Fibroblast of the aortic adventitia (primary cell): ENCODE data around the gene LRPPRC. TPM values are rescaled to one million over a fixed set of nuclear protein-coding genes. Genes with fewer than 3 reads are reported as not detected.
A peak's percentile ranks its signal among the peaks of the same experiment; 100 is the strongest.
"Not testable (repeated sequence)": the region's sequence is repeated elsewhere in the genome, so short reads cannot be mapped to it uniquely, and the experiment has no call there.

ENCODE experiments used
- DNase-seq: peaks from one replicate; pipeline ENCODE4 v3.0.0-alpha.2; 2010; ENCODE audit warnings: low read depth
- H3K4me3 ChIP-seq: 2 replicates; pipeline ENCODE4 v1.5.1; 2011; ENCODE audit warnings: low read depth, mild to moderate bottlenecking, control low read depth, low read length, moderate library complexity
- total RNA-seq: library from RNA; depleted of rRNA; stranded (reverse); fragments of >200 nt; gene quantifications from 2 replicates; pipeline ENCODE4 v1.2.3, GENCODE V29; 2012; ENCODE audit warnings: low replicate concordance
- TF ChIP-seq, protein P1 (sequence below): IDR thresholded peaks from 2 replicates; pipeline ENCODE4 v1.5.1; 2011; ENCODE audit warnings: mild to moderate bottlenecking, low read length, control low read depth, inconsistent platforms; ENCODE audit not compliant: insufficient read depth

LRPPRC gene
- total RNA-seq, 1 donor, result 64.1 TPM

DNA sequence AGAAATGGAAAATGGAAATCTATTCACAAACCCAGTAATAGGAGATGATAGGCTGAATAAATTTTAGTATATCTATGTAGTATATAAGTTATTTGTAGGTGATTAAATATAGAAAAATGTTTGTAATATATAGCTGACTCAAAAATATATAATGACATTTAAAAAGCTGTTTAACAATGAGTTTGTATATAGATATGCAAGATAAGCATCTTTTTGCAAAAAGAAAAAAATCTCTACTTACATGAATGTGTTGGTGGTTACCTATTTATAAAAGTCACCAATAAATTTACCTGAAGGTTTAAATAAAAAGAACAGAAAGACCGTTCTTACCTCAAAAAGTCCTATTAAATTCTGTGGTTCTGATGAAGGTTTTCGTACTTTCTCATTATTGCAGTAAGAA lies 71.3 kb downstream of the LRPPRC start:
- no peak for DNase-seq
- TF ChIP-seq, protein P1, sequence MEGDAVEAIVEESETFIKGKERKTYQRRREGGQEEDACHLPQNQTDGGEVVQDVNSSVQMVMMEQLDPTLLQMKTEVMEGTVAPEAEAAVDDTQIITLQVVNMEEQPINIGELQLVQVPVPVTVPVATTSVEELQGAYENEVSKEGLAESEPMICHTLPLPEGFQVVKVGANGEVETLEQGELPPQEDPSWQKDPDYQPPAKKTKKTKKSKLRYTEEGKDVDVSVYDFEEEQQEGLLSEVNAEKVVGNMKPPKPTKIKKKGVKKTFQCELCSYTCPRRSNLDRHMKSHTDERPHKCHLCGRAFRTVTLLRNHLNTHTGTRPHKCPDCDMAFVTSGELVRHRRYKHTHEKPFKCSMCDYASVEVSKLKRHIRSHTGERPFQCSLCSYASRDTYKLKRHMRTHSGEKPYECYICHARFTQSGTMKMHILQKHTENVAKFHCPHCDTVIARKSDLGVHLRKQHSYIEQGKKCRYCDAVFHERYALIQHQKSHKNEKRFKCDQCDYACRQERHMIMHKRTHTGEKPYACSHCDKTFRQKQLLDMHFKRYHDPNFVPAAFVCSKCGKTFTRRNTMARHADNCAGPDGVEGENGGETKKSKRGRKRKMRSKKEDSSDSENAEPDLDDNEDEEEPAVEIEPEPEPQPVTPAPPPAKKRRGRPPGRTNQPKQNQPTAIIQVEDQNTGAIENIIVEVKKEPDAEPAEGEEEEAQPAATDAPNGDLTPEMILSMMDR, result no peak

DNA sequence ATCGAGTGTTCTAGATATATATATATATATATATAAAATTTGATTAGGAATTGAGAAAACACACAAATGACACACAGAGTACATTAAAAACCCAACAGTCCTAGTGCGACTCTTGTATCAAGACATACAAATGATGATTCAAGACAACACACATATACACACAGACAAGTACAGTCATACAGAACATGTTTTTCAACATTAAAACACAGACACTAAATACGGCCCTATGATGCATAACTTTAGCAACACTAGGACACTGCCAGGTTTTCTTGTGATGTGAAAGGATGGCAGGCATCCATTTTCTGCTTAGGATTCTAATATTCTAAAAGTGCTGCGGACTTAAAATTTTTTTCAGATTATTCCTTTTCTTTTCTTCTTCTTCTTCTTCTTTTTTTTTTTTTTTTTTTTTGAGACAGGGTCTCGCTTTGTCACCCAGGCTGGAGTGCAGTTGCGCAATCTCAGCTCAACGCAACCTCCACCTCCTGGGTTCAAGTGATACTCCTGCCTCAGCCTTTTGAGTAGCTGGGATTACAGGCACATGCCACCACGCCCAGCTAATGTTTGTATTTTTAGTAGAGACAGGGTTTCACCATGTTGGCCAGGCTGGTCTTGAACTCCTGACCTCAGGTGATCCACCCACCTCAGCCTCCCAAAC lies 84.5 kb downstream of the LRPPRC start:
- not testable (repeated sequence) for DNase-seq, H3K4me3 ChIP-seq

More for the DNA sequence above, 71.3 kb downstream of the LRPPRC start:
- H3K4me3 ChIP-seq, result no peak overlapping the region

DNA sequence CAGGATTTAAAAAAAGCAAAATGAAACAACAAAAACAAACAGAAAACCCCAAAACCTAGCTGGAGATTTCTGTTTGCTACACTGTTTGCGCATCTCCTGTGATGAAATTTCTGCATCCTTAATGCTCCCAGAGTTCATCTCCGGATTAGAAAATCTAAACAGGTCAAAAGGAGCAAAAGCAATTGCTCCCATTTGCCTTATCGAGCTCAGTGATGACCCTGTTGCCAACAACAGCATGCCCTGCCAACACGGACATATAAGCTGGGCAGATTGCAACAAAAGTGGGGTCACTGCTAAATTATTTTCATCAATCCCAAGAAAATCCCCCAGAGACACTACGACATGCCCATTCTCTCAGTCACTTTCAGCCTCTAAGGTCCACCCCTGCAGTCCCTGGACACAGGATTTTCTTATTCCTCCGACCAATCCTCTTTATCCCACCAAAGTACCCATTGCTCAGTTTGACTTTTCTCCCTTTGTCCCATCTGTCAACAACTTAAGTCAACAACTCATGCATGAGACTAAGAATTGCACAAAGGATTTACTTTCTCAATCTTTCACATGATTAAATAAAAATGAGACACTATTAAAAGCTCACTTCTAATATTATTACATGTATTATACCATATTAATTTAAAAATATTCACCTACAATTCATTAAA lies 89.2 kb downstream of the LRPPRC start:
- TF ChIP-seq, protein P1, result no peak
- no peak for DNase-seq
- H3K4me3 ChIP-seq, result no peak overlapping the region

DNA sequence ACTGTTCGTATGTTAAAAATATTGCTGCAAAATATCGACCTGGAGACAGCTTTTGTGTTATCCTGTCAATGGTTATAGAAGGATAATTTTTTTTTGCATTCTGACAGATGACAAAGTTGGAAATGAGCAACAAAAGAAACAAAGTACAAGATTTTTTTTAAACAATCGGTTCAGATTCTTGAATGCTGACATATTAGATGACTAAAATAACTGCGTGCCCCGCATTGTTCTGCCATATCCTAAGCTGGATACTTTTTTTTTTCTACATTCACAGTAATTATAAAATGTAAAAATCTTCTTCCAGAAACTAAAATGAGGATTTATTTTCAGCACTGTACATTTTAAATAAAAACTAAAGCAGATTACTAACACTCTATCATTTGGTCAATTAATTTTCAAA lies 89.9 kb downstream of the LRPPRC start:
- peak; percentile 44 for DNase-seq
- TF ChIP-seq, protein P1, result no peak
- H3K4me3 ChIP-seq, result no peak overlapping the region

DNA sequence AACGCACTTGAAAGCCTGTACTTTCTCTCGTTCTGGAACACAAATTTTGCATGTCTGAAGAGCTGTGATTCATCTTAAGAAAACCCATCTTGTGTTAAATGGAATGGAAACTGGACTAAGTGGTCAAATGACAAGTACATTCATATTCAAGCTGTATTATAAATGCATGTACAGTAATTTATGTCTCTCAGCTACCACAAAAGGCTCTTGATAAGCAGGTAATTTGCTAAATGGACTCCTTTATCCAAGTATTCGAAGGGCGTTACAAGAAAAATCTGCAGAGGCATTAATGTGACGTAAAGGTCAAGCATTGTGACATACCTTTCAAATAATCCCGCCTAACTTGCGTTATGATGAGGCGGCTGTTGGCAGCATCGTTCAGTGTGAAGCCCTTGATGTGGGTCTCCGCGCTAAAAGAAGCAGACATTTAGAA lies 90.4 kb downstream of the LRPPRC start:
- TF ChIP-seq, protein P1, result no peak
- peak; percentile 6 for DNase-seq
- no peak overlapping the region for H3K4me3 ChIP-seq

DNA sequence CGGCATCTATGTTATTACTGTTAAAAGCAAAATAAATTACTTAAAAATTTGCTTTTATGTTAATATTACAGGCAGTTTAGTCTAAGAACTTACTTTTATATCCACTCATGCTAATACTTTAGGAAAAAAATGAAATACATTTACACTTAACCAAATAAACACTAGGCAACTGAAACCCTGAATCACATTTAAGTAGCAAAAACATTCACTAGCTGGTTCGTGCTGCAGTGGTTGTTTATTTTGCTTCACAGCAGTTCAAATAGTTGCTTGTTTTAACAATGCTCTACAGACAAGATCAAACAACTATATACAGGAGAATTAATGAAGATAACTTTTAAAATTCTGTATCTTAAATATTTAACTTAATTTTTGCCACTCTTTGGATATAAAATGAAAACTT lies 96.2 kb downstream of the LRPPRC start:
- TF ChIP-seq, protein P1, result no peak
- no peak overlapping the region for H3K4me3 ChIP-seq
- DNase-seq, result no peak

DNA sequence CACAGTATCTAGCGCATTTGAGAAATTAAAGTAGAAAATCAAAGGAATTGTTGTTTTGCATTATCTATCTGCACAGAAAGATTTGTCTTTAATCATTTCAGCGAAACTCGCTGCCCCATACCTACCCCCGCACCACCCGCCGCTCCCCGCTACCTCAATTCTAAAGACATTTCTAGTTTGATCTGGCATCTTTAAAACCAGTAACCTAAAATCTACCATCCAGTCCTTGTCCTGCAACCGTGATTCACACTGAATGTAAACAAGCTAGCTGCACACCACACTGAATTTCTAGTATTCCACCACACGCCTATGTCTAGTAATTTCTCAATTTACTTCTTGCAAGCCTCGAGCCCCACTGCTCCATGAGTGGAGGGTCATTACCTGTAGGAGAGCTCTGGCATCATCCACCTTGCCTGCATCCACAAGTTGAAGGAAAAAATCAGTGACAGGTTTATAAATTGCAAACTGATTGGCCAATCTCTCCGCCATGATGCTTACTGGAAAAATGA lies 96.9 kb downstream of the LRPPRC start:
- TF ChIP-seq, protein P1, result no peak
- no peak overlapping the region for H3K4me3 ChIP-seq
- no peak for DNase-seq
